GM19239 (cell line): ENCODE results near the gene CBFA2T3.

ENCODE experiments used
- DNase-seq: peaks from one replicate; pipeline ENCODE4 v3.0.0; 2011; ENCODE audit warnings: low spot score; ENCODE audit not compliant: insufficient read length
- FAIRE-seq: peaks from 2 replicates; lab custom pipeline; 2011; peaks lifted over from hg19 to GRCh38; lab: Jason Lieb, UNC

The CBFA2T3 gene

DNA sequence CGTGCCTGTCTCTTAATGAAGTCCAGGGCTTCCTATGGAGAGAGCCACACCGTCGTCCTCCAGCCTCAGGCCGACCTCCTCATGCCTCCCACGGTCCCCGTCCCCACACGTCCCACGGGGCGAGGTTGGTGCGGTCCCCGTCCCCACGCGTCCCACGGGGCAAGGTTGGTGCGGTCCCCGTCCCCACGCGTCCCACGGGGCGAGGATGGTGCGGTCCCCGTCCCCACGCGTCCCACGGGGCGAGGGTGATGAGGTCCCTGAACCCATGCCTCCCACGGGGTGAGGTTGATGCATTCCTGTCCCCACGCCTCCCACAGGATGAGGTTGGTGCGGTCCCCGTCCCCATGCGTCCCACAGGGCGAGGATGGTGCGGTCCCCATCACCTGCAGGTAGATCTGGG lies 141.2 kb downstream of the CBFA2T3 start:
- FAIRE-seq (no peak), DNase-seq (no peak)

GRCh38 chr16:88835383-88835782 lies 141.6 kb downstream of the CBFA2T3 start:
- FAIRE-seq = no peak
- DNase-seq = no peak

DNA sequence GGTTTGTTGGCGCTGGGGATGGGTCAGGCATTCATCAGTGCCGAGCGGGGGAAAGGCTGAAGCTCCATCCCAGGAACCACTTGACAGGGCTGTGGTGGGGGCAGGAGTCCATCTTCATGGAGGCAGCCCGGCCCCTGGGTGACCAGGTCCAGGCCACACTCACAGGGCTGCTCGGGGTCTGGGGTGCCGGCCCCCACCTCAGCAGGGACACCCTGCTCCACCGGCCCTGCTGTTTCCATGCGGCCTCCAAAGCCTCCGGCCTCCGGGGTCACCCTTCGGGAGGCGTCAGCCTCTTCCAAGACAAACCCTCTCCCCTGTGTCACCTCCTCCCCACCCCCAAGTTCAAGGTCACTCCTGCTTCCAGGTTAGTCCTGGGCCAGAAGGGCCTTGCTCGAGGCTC lies 142.3 kb downstream of the CBFA2T3 start:
- FAIRE-seq = no peak
- DNase-seq = no peak

DNA sequence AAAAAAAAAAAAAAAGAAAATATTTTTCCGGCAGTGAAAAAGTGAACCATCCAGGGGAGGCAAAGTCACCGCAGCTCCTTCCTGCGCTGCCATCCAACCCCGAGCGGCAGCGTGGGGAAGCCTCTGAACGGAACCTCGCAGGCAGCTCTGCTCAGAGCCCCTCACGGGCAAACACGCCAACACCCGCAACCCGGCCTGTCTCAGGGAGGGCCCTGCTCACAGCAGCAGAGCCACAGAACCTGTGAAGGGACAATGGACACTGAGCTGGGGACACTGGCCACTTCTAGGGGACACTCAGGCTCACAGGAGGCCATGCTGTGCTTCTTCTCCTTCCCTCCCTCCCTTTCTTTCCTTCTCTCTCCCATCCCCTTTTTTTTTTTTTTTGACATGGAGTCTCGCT lies 143.9 kb downstream of the CBFA2T3 start:
- FAIRE-seq (no peak), DNase-seq (no peak)

- DNase-seq (no peak), FAIRE-seq (no peak)
These were observed 145.2 kb downstream of the CBFA2T3 start for GRCh38 chr16:88831838-88832237.

DNA sequence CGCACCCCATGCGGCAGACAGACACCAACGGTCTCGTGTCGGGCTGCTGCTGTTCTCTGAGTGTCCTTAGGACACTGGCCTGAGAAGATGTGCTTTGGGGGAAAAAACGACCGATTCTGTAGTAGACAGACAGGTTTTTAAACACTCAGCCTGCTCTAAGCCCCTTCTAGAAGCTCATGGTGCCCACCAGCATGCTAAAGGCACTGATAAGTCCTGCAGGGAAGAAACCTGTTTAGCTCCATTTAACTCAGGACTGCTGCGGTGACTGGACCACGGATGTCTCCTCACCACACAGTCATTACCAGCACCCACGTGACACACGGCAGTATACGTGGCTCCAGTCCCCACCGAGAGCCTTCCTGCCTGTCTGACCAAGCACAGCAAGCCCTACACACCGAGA lies 146.2 kb downstream of the CBFA2T3 start:
- DNase-seq (no peak), FAIRE-seq (no peak)

DNA sequence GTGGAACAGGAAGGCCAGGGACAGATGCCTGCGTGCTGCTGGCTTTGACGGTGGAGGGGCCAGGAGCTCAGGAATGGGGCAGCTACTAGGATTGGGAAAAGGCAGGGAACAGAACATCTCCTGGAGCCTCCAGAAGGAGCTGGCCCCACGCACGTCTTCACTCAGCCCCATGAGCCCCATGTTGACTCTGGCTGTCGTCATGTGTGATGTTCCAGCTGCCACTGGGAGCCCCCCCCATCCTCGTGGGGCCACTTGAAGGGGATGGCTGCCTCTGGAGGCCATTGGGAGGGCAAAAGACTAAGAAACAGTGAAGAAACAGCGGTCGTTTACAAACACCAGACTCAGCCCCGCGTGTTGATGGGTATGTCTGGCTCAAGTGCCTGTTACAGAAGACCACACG lies 146.7 kb downstream of the CBFA2T3 start:
- FAIRE-seq (no peak), DNase-seq (no peak)

GRCh38 chr16:88828711-88829110 lies 148.3 kb downstream of the CBFA2T3 start:
- no peak for DNase-seq
- FAIRE-seq = no peak

DNA sequence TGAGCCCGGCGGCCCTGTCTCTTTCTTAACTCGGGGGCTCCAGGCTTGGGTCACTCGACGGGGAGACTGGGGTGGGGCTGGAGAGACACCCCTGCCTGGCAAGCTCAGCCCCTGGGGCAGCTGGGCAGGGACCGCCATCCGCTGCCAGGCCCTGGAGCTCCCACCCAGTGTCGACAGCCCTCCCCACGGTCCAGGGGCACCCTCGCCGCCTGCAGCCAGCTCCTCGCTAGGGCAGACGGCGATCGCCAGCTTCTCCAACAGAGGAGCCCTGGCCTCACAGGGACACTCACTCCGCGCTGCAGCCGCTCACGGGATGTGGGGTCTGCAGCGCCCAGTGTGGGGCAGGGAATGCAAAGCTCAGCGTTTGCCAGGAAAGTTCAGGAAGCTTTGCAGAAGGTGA lies 149.3 kb downstream of the CBFA2T3 start:
- no peak for FAIRE-seq
- no peak for DNase-seq

GRCh38 chr16:88826070-88826840 lies 150.8 kb downstream of the CBFA2T3 start:
- FAIRE-seq = no peak
- no peak for DNase-seq

- no peak for FAIRE-seq
These were observed 151.9 kb downstream of the CBFA2T3 start for GRCh38 chr16:88825146-88825545.

More at GRCh38 chr16:88825146-88825545, 151.9 kb downstream of the CBFA2T3 start:
- DNase-seq = no peak
